Fibroblast of lung (primary cell): ENCODE data around the gene KRTAP16-1. TPM values are rescaled to one million over a fixed set of nuclear protein-coding genes. Genes with fewer than 3 reads are reported as not detected.

Experiments
- DNase-seq, 2 donors: peaks; one replicate each; pipeline versions ENCODE4 v3.0.0 to v3.0.0-alpha.2; 2010; ENCODE audit warnings: low read depth in 2 of 2
- H2AFZ ChIP-seq: 2 replicates; pipeline ENCODE4 v1.5.1; 2012; ENCODE audit warnings: low read length, control low read depth, inconsistent platforms
- H3K27ac ChIP-seq: 2 replicates; pipeline ENCODE4 v1.5.1; 2011; ENCODE audit warnings: low read length, control low read depth; ENCODE audit not compliant: insufficient read depth
- H3K27me3 ChIP-seq: 2 replicates; pipeline ENCODE4 v1.5.1; 2011; ENCODE audit warnings: mild to moderate bottlenecking, low read length; ENCODE audit not compliant: control insufficient read depth, insufficient read depth
- H3K36me3 ChIP-seq: 2 replicates; pipeline ENCODE4 v1.5.1; 2011; ENCODE audit warnings: low read length; ENCODE audit not compliant: control insufficient read depth, insufficient read depth
- H3K4me1 ChIP-seq: 2 replicates; pipeline ENCODE4 v1.5.1; 2011; ENCODE audit warnings: low read length; ENCODE audit not compliant: control insufficient read depth, insufficient read depth; ENCODE audit errors: extremely low read depth
- H3K4me2 ChIP-seq: 2 replicates; pipeline ENCODE4 v1.5.1; 2011; ENCODE audit warnings: low read length, control low read depth; ENCODE audit not compliant: insufficient read depth; ENCODE audit errors: extremely low read depth
- H3K4me3 ChIP-seq, 4 experiments: fragments of 200-600 bp in 1 of 4; sonication (generic) in 1 of 4; replicated peaks in 1 of 4; 2 replicates each; pipeline ENCODE4 v1.5.1; 2011 to 2016; ENCODE audit warnings: low read length in 4 of 4, low read depth in 3 of 4, mild to moderate bottlenecking in 3 of 4, control low read depth in 2 of 4, inconsistent platforms in 1 of 4, mixed read lengths in 1 of 4; ENCODE audit not compliant: insufficient read depth in 1 of 4; ENCODE audit errors: control extremely low read depth in 1 of 4
- H3K79me2 ChIP-seq: 2 replicates; pipeline ENCODE4 v1.5.1; 2012; ENCODE audit warnings: mild to moderate bottlenecking, low read length, inconsistent platforms; ENCODE audit not compliant: control insufficient read depth, insufficient read depth
- H3K9ac ChIP-seq: 2 replicates; pipeline ENCODE4 v1.5.1; 2011; ENCODE audit warnings: mild to moderate bottlenecking, low read length, control low read depth; ENCODE audit not compliant: insufficient read depth
- H3K9me3 ChIP-seq: 2 replicates; pipeline ENCODE4 v1.5.1; 2012; ENCODE audit warnings: low read depth, low read length; ENCODE audit not compliant: control insufficient read depth, insufficient read depth
- H4K20me1 ChIP-seq: 2 replicates; pipeline ENCODE4 v1.5.1; 2011; ENCODE audit warnings: low read length; ENCODE audit not compliant: control insufficient read depth, insufficient read depth; ENCODE audit errors: extremely low read depth
- CTCF ChIP-seq, 2 donors: IDR thresholded peaks in 1 of 2; conservative IDR thresholded peaks in 1 of 2; 1 replicate in 1 of 2; 2 replicates in 1 of 2; pipeline ENCODE4 v1.5.1; 2011 to 2012; ENCODE audit warnings: low read length in 2 of 2, control low read depth in 1 of 2, inconsistent platforms in 1 of 2, low read depth in 1 of 2, mild to moderate bottlenecking in 1 of 2
- EZH2 ChIP-seq: IDR thresholded peaks from 2 replicates; pipeline ENCODE4 v1.5.1; 2012; ENCODE audit warnings: low read length, control low read depth, mild to moderate bottlenecking; ENCODE audit errors: missing control alignments
- polyA plus RNA-seq, 2 donors: library from polyadenylated mRNA; depleted of rRNA in 1 of 2; stranded (reverse) in 1 of 2; unstranded in 1 of 2; fragments of >200 nt; gene quantifications; 2 replicates each; pipeline ENCODE4 v1.2.1, GENCODE V29; 2011 to 2012; ENCODE audit warnings: missing spikeins in 1 of 2
- total RNA-seq: library from RNA; depleted of rRNA; stranded (reverse); fragments of >200 nt; gene quantifications from 2 replicates; pipeline ENCODE4 v1.2.1, GENCODE V29; 2014

Gene KRTAP16-1
- total and polyA plus RNA-seq, 2 donors (not counting 1 experiment from before 2014, with no cell fraction given), result not detected

GRCh38 chr17:41325126-41325525 is 16.0 kb upstream of the KRTAP16-1 start:
- DNase-seq, result no peak
- H3K27me3 ChIP-seq, result no peaks in the 10 kb centered on the region
- H3K9ac ChIP-seq, result no peak overlapping the region
- TF ChIP-seq CTCF (conservative IDR thresholded peaks at IDR 0.05 in 1 of 2, IDR thresholded peaks at IDR 0.05 in 1 of 2; ENCODE audit: low read depth in 1 of 2, low read length in 2 of 2) (no peak), EZH2 (no peak)
- no peak overlapping the region for H3K4me3 ChIP-seq
- H2AFZ ChIP-seq, result no peak overlapping the region
- H3K4me1 ChIP-seq, result peaks cover 5% of the 10 kb centered on the region
- H4K20me1 ChIP-seq, result no peaks in the 10 kb centered on the region
- no peaks in the 10 kb centered on the region for H3K36me3 ChIP-seq
- H3K79me2 ChIP-seq, result no peaks in the 10 kb centered on the region
- H3K9me3 ChIP-seq, result no peaks in the 10 kb centered on the region
- H3K4me2 ChIP-seq, result no peak overlapping the region
- no peak overlapping the region for H3K27ac ChIP-seq

GRCh38 chr17:41324180-41325075 is 15.3 kb upstream of the KRTAP16-1 start:
- H3K4me3 ChIP-seq, result no peak overlapping the region
- no peaks in the 10 kb centered on the region for H3K9me3 ChIP-seq
- DNase-seq, result no peak
- H3K9ac ChIP-seq, result no peak overlapping the region
- no peak for TF ChIP-seq CTCF (conservative IDR thresholded peaks at IDR 0.05 in 1 of 2, IDR thresholded peaks at IDR 0.05 in 1 of 2; ENCODE audit: low read depth in 1 of 2, low read length in 2 of 2)
- TF ChIP-seq EZH2, result no peak
- peaks cover 5% of the 10 kb centered on the region for H3K4me1 ChIP-seq
- no peak overlapping the region for H2AFZ ChIP-seq
- no peak overlapping the region for H3K4me2 ChIP-seq
- no peaks in the 10 kb centered on the region for H3K36me3 ChIP-seq
- H3K79me2 ChIP-seq, result no peaks in the 10 kb centered on the region
- no peak overlapping the region for H3K27ac ChIP-seq
- no peaks in the 10 kb centered on the region for H3K27me3 ChIP-seq
- H4K20me1 ChIP-seq, result no peaks in the 10 kb centered on the region

DNA sequence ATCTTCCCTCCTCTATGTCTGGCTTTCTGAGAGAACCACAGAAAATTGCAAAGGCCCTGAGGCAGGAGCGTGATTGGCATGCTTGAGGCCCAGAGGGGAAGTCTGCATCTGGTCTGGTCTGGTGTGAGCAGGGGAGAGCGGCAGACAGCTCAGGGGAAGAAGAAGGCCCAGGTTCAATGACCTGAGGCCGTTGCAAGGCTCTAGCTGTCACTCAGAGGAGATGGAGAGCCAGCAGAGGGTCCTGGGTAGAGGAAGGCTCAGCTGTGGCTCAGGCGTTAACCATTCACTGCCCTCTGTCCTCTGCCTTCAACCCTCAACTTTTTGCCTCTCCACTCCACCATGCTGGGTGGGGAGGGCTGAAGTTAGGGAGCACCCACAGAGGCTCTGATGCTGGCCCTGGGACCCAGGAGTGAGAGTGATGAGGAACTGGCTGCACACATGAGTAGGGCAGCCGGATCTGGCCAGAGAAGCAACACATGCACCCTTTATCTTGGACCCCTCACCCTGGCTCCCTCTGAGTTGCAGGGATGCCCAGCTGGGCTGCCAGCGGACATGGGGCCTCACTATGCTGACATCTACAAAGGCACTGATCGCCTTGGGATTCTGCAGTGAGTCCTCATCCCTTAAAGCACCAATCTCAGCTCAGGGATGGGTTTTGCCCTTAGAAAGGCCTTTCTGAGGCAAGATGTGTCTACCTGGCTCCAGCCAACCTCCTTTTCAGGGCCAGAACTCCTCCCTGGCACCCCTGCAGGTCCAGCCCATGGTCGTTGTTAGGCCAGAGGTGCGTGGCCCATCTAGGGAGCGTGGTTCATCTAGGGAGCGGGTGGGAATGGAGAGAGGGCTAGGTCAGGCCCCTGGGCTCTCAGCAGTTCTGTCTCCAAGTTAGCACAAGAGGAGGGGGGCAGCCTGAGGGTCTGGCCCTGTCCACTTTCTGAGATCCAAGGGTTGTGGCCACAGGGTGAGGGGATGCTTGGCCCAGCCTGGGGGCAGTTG is 14.1 kb upstream of the KRTAP16-1 start:
- no peaks in the 10 kb centered on the region for H3K27me3 ChIP-seq
- no peaks in the 10 kb centered on the region for H3K79me2 ChIP-seq
- no peak overlapping the region for H3K4me2 ChIP-seq
- H3K9me3 ChIP-seq, result no peaks in the 10 kb centered on the region
- H3K27ac ChIP-seq, result no peak overlapping the region
- H3K36me3 ChIP-seq, result no peaks in the 10 kb centered on the region
- H3K4me3 ChIP-seq, result no peak overlapping the region
- H4K20me1 ChIP-seq, result no peaks in the 10 kb centered on the region
- H3K4me1 ChIP-seq, result peaks cover 5% of the 10 kb centered on the region
- no peak overlapping the region for H2AFZ ChIP-seq
- TF ChIP-seq CTCF (conservative IDR thresholded peaks at IDR 0.05 in 1 of 2, IDR thresholded peaks at IDR 0.05 in 1 of 2; ENCODE audit: low read depth in 1 of 2, low read length in 2 of 2) (no peak), EZH2 (no peak)
- DNase-seq, result no peak
- no peak overlapping the region for H3K9ac ChIP-seq
